IPS DF 19.7 (cell line): ENCODE measurements around the gene DICER1.
"Not testable (repeated sequence)": the region's sequence is repeated elsewhere in the genome, so short reads cannot be mapped to it uniquely, and the experiment has no call there.

Experiments
- DNase-seq: peaks from one replicate; pipeline ENCODE4 v3.0.0-alpha.2; 2013; ENCODE audit warnings: low read depth, low spot score

The DICER1 gene

DNA sequence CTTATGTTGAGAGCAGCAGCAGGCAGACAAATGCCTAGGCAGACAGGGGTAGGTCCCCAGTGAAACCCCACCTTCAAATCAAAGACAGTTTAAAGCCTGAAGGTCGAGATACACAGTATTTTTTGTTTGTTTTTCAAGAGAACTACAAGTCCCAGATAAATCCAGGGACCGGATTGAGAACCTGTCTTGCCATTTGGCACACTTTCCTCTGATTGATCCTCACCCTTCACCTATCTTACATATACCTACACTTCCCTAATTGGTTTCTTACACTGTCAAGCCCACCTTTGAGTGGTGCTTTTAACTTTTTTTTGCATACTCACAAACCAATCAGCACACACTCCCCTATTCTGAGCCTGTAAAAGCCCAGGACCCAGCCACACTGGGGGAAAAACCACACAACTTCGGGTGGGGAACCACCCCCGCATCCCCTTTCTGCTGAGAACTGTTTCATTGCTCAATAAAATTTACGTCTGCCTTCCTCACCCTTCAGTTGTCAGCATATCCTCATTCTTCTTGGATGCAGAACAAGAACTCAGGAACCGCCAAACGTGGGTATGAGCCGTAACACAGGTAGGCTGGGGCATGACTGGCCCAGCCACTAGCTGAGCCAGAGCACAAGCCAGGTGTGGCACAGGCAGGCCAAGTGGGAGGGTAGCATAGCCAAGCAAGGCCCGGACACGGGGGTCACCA lies 11.1 kb downstream of the DICER1 start:
- DNase-seq: no peak

DNA sequence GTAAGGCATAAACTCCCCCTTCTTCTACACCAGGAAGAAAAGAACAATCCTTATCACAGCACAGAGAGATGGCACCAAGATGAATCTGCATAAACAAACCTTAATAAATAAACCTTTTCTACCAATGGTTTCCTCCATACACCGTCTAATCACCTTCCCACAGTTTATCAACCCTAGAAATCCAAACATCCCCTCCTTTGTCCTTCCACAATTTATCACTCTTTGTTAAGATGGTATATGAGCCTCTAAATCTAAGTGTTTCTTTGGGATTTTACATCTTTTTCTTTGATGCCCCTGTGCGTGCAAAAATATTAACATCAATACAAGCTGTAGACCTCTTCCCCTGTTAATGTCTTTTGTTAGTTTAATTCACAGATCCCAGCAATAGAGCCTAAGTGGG lies 12.5 kb downstream of the DICER1 start:
- DNase-seq: no peak

DNA sequence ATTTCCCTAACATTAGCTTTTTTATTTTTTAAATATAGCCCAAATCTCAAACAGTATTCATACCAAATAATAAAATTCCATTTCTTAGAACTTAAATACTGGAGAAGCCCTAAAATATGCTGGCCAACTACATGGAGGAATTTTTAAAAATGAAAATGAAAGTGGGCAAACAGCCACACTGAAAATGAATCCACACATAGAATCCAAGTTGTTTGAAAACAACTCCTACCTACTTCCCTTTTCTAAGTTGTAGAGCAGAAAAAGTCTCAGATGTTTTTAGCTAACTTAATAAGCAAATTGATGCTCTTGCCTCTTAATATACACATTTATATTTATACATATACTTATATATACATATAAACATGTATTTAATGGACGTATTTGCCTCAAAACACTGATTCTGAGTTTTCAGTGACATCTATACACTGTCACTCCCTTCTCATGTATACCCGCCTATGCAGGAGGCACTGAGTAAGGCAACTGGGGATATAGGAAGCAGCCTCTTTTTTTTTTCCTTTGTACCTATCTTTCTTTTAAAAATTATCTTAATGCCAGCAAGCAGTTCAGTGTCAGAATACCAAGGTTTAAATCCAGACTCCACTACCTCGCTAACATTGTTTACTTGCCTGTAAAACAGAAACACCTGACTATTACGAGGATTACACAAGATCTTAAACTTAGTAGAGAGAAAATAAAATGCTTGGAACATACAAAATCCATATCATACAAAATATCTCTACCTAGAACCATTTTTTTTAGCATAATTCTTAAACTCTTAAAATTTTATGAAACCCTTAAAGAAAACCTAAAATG lies 13.3 kb downstream of the DICER1 start:
- no peak for DNase-seq

GRCh38 chr14:95142208-95142607 lies 15.1 kb downstream of the DICER1 start:
- no peak for DNase-seq

- DNase-seq: no peak
Measured at GRCh38 chr14:95141684-95142083, 15.6 kb downstream of the DICER1 start.

- DNase-seq: no peak
Measured at GRCh38 chr14:95140060-95140858, 17.1 kb downstream of the DICER1 start.

- DNase-seq: no peak
Measured at GRCh38 chr14:95138876-95139275, 18.5 kb downstream of the DICER1 start.

GRCh38 chr14:95138455-95138854 lies 18.9 kb downstream of the DICER1 start:
- DNase-seq: not testable (repeated sequence)

DNA sequence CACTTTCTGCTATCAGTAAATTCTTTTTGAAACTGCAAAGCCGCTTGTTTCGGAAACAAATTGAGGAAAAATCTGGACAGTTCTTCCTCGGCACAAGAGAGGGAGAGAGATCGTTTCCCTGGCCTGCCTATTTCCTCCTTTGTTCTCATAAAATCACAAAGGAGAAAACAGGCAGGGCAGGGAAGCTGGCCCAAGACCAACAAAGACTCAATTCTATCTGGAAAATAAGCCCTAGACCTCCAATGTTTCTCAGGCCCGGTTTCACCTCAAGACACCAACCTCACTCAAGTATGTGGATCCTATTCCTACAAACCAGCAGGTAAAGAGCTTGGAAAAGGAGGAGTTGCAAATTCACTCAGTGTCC lies 19.5 kb downstream of the DICER1 start:
- DNase-seq: no peak

DNA sequence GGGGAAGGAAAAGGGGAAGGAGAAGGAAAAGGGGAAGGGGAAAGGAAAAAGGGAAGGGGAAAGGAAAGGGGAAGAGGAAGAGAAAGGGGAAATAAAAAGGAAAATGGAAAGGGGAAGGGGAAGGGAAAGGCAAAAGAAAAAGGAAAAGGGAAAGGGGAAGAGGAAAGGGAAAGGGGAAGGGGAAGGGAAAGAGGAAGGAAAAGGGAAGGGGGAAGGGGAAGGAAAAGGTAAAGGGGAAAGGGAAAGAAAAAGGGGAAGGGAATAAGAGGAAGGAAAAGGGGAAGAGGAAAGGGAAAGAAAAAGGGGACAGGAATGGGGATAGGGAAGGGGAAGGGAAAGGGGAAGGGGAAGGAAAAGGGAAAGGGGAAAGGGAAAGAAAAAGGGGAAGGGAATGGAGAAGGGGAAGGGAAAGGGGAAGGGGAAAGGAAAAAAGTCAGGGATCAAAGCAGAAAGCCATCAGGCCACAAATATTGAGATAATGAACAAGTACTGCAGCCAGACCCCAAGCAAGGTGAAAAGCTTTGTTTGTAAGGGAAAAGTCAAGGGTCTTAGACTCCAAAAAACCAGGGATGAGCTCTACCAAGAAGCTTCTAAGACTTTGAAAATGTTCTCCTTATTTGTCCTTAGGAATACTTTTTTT lies 20.0 kb downstream of the DICER1 start:
- no peak for DNase-seq

GRCh38 chr14:95136631-95137030 lies 20.7 kb downstream of the DICER1 start:
- no peak for DNase-seq

DNA sequence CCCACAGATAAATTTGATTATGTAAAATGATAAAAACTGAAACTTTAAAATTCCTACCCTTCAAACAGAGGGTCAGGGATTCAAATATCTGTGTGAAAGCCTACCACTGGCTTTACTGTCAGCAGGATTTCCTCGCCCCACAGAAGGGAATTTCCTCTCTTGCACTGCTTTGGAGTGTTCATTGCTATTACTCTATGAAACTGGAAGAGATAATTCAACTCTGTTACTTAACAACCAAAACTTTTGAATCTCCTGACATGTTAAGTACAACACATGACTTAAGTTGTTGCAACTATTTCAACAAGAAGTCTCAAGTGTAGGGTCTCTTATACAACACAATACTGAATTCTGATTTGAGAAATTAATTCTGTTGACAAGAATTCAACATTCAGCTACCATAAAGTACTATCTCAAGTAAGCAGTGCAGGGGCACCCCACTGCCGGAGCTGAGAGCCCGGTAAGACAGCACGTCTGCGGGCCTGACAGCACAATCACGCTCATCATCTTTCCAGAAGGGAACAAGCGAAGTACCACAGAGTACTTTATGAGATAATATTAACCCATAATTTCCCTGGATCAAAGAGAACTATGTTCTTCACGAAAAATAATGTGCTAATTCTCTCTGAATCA lies 22.9 kb downstream of the DICER1 start:
- no peak for DNase-seq

DNA sequence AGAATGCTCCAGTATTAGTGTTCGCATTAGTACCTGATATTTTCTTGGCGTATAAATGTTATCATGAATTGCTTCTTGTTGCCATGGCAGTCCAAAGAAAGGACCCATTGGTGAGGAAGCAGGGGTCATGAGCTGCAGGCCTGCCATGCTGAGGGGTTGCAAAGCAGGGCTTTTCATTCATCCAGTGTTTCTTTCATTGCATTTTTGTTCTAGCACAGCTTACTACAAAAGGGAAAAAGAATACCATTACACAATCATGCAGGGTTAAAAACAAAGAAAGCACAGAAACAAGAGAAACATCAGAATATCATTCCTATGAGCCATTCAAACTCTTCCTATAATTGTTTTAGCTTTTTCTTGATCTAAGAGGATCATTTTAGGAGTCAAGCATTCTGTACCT lies 24.0 kb downstream of the DICER1 start:
- DNase-seq: no peak

- no peak for DNase-seq
Measured at GRCh38 chr14:95132760-95133159, 24.6 kb downstream of the DICER1 start.

DNA sequence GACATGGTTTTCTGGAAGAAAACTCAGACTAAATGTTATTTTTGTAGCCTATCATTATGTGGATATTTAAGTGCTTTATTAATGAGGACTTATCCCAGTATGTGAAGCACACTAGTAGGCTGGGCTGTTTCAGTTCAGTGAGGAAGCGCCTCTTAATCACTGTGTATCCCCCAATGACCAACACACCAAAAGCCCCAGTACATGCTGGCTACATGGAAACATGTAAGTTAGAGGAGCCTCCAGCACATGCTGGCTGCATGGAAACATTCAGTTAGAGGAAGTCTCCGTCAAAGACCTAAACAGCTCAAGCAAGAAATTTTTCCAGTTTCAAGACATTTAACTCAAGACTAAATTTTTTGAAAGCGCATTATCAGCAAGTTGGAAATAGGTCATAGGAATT lies 26.8 kb downstream of the DICER1 start:
- no peak for DNase-seq

DNA sequence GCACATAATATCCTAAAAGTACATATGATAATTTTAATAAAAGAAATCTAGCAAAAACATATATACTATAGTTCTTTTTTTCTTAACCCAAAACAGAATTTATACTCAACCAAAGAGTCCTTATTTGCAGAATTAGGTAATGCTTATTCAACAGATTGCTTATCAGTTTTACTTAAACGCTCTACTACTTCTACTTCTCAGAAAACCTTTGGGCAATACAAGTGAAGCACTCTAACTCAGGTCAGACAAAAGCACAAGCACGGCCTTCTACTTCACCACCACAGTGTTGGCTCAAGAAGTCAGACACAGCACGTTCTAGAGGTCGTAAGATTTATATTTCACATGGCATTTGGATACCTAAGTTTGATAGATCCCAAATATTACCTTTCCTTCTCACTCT lies 29.2 kb downstream of the DICER1 start:
- DNase-seq: no peak

GRCh38 chr14:95127531-95127911 lies 29.8 kb downstream of the DICER1 start:
- no peak for DNase-seq

DNA sequence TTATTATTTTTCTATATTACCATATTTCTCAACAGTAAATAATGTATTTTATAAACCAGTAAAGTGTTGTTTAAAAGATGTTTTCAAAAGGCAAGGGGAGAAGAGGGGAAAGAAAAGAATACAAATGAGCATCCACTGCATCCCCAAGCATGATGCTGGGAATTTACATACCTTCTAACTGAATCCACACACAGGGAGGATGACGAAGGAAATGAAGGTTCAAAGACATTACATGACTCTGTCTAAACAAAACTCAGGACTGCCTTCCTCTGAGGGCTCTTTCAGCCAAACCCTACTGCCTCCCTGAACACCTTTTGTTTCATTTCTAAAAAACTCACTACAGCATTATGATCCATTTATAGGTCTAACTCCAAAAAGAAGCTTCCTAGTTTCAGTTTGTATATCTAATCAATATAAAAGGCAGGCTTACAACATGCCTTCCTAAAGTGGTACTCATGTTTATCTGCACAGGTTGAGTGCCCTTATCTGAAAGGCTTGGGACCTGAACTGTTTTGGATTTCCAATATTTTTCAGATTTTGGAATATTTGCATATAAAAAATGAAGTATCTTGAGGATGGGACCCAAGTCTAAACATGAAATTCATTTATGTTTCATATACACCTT lies 30.3 kb downstream of the DICER1 start:
- no peak for DNase-seq

GRCh38 chr14:95125915-95126314 lies 31.4 kb downstream of the DICER1 start:
- DNase-seq: no peak

GRCh38 chr14:95125221-95125620 lies 32.1 kb downstream of the DICER1 start:
- DNase-seq: no peak
